NOMO-1 treated with DMSO at 0.1 percent for 48 hours (cell line): ENCODE data around the gene AIMP1.

Experiments used
- DNase-seq: peaks from one replicate; lab custom pipeline; 2025; ENCODE audit not compliant: unreplicated experiment; lab: John Stamatoyannopoulos, UW

AIMP1 gene

DNA sequence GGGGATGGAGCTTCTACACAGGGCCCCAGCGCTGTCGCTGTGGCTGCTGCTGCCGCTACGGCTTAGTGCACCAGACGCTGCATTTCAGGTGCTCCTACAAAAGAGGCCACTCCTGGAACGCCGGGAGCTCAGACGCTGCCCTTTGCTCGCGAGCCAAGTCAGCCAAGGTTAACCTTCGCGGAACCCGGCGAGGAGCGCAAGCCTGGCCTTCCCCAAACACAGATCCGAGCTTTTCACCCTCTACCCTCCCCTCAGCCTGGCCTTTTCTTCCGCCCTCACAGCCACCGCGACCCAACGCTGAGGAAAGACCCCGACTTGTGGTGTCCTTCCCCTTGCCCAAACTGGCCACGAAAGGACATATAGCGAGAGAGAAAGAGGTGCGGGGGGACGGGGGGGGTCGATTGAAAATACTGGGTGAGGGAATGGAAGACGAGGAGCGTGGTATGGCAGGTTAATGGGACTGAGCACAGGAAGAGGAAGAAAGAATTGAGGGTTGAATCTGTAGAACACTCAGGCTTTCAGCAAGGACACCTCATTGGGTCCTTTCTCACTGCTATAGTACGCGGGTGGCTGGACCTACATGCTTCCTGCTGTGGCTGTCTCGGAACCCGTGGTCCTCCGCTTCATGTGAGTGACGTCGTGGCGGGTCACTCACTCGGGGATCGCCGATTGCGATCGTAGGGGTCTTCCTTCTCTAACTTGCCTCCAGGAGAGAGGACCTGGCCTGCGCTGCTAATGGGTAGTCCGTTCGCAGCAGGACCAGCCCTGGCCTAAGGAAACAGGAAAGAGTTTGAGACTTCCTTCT is at the start of gene AIMP1, which contains the start of gene TBCK:
Gene AIMP1, plus strand, starts transcription at position 583 of the 805 bp plus-strand sequence. CDS start 8,460 bp downstream, outside the sequence.
Gene TBCK, minus strand, starts transcription at position 242 of the 805 bp plus-strand sequence. CDS start 7,249 bp downstream, outside the sequence.
- peak; percentile 88 for DNase-seq

DNA sequence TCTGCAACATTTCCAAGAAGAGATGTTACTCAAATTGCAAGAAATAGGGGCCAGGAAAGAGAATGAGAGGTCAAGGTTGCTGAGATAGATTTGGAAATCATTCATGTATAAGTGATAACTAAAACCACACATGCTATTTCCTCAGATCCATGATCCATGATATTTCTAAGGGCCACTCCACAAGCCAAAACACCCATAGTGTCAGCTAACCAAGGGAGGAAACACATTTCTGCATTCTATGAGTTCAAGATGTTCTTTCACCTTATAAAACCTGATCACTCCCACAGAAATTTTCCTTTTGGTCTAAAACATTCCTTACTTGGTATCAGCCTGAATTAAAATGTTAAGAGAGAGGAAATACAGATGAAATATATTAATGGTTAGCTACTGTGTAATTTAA is 47.6 kb upstream of the AIMP1 start:
- no peak for DNase-seq

DNA sequence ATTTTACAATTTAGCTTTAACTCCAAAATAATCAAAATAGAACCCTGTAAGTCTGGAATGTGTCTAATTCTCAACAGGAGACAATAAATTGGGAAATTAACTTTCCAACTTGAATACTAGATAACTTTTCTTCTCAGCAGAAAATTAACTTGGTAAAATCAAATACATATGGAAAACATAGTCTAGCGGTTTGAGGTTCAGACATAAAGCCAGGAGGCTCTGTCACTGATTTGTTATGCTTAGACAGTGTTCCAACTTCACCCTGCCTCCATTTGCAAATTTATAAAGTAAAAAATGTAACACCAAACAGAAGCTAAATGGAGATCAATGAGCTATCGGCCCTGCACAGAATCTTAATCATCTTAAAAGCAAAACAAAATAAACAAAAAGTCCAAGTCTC is 46.6 kb upstream of the AIMP1 start:
- no peak for DNase-seq

DNA sequence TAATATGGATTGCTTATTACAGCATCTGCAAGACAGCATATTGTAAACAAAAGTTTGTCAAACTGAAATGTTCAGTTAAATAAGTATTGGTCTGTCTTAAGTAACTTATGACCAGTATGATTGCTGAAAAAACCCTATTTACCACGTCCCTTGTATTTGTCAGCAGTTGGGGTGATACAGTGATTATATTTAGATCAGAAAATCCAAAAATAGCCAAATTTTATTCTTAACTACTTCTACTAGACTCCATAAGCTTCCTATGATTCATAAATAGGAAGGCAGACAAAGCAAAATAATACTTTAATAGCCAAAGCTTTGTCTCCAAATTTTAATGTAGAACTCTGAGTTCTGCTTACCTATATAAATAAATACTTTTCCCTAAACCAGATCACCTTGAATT is 45.6 kb upstream of the AIMP1 start:
- no peak for DNase-seq

DNA sequence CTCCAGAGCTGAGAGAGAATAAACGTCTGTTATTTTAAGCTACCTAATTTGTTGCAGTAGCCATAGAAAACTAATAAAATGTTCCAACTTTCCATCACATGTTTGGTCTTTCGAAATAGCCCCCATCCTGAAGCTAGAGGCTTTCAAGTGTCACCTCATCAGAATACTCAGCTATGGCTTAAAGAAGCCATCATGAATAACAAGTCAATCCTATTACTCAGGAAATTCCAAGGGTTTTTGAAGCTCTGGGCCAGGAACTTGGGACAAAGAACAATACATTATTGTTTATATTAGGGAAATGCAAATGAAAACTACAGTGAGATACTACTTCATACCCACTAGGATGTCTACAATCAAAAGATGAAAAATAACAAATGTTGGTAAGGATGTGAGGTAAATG is 42.5 kb upstream of the AIMP1 start:
- no peak for DNase-seq

DNA sequence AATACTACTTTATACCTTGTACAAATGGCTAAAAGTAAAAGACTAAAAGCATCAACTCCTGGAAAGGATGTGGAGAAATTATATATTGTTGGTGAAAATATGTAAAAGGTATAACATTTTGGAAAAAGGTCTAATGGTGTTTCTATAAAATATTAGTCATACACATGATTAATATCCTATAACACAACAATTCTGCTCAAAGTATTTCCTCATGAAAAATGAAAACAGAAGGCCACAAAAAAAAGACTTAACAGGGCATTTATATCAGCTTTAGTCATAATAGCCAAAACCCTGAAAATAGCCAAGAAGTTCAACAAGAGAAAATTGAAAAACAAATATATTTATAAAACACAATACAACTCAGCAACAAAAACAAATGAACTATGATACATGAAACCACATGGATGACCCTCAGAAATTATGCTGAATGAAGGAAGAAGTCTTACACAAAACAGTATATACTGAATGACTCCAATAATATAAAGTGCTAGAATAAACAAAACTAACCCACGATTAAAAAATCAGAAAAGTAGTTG is 39.1 kb upstream of the AIMP1 start:
- DNase-seq: no peak

DNA sequence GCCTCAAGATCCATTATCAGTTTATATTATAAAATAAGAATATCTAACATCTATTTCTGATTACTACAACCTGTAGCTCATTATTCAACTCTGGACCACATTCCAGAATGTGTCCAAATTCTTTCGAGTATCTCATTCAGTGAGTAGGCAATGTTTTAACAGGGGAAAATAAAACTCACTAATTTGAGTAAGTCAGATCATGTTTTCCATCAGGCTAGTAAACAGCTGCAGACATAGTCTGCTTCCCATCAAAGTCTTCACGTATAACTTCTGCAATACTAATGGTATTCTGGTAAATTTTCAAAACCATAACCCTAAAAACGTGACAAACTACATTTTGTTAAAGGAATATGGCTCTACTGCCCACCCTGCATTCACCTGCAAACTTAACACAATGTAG is 32.1 kb upstream of the AIMP1 start:
- DNase-seq: no peak

DNA sequence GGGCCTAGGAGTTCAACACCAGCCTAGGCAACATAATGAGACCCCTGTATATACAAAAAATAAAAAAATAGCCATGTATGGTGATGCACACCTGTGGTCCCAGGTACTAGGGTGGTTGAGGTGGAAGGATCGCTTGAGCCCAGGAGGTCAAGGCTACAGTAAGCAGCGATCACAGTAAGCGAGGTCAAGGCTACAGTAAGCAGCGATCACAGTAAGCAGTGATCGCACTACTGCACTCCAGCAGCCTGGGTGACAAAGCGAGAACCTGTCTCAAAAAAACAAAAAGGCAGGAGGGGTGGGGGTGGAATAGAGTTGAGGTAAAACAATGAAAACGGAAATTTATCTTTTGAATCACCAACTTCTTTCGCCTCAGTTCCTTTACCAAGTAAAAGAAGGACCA is 29.7 kb upstream of the AIMP1 start:
- no peak for DNase-seq

DNA sequence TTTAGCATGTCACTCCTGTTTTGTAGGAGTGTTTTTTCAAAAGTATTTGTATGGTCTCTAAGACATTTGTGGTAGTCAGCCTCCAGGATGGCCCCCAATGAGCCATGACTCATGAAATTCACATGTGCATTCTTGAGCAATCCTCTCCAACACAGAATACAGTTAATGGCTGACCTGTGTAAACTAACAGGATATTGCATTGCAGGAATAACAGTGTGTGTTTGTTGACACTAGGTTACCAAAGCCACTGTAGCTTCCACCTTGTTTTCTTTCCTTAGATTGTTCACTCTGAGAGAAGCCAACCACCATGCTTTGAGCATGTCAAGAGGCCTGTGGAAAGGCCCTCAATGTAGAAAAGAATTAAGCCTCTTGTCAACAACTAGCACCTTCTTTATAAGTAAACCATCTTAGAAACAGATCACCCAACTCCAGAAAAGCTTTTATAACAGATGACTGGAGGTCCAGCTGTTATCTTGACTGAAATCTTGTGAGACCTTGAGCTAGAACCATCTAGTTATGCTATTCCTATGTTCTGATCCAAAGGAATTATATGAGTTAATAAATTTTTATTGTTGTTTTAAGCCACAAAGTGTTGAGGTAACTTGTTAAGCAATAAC is 28.9 kb upstream of the AIMP1 start:
- peak; percentile 36 for DNase-seq

DNA sequence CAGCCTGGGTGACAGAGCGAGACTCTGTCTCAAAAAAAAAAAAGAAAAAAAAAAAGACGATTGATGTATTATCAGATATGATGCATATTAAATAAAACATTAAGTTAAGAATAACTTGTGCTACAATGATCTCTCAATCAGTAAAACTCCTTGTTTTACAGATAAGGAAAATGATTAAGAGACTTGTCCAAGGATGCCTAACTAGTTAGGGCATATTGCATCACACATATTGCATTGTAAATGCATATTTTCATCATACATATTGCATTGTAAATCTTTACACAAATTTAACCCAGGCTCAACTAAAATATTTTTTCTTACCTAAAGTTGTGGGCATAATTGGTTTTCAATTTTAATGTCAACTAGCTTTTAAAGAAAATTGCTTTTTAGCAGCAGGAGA is 26.6 kb upstream of the AIMP1 start:
- no peak for DNase-seq

DNA sequence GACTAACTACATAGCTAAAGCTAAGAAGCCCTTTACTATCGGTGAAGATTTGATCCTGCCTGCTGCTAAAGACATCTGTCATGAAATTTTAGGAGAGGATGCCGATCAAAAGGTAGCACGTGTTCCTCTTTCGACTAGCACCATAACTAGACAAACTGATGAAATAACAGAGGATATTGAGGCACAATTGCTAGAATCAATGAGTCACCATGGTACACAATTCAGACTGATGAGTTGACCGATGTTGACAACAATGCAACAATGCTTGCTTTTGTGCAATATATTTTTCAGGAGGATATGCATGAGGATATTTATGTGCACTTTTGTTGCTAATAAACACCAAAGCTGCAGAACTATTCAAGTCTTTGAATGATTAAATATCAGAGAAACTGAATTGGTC is 24.7 kb upstream of the AIMP1 start:
- DNase-seq: no peak

DNA sequence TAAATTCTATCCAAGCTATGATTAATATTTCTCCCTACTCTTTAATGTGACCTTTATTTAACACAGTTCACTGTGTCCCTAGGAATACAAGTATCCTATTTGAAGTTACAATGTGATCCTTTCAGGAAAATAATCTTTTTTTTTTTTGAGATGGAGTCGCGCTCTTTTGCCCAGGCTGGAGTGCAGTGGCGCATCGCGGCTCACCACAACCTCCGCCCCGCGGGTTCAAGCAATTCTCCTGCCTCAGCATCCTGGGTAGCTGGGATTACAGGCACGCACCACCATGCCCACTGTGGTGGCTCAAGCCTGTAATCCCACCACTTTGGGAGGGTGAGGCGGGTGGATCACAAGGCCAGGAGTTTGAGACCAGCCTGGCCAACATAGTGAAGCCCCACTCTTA is 22.3 kb upstream of the AIMP1 start:
- DNase-seq: no peak

DNA sequence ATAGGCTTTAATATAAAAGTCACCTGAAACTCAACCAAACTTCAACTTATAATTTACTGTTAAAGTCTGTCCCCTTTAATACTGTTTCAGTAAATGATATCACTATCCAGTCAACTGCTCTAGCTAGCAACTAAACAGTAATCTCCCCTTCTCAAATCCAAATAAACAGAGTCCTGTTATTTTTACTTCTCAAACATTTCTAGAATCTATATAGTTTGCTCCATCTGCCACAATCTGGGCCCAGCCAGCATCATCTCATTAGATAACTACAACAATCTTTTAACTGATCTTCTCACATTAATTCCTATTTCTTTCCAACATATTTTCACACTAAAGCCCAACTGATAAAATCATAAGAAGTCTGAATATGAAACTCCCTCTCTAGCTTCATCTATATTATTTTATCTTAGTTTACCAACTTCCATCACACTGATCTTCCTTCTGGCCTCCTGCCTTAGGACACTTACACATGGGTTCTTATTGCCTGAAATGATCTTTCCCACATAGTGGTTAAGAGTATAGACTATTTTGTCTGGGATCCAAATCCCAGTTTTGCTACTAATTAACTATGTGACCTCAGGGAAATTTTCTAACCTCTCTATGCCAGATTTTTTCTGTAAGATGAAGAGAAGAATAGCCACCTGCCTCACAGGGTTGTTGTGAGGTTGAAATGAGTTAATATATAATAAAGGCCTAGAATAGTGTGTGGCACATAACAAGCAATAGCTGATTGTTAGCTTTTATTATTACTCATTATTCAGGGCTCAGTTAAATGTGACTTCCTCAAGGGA is 18.9 kb upstream of the AIMP1 start:
- no peak for DNase-seq

DNA sequence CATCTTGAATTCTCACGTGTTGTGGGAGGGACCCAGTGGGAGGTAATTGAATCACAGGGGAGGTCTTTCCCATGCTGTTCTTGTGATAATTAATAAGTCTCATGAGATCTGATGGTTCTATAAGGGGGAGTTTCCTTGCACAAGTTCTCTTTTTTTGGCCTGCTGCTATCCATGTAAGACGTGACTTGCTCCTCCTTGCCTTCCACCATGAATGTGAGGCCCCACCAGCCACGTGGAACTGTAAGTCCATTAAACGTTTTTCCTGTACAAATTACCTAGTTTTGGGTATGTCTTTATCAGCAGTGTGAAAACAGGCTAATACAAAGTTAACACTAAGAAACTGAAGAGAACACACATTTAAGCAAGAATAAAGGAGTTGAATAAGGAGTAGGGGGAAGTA is 16.4 kb upstream of the AIMP1 start:
- DNase-seq: no peak

DNA sequence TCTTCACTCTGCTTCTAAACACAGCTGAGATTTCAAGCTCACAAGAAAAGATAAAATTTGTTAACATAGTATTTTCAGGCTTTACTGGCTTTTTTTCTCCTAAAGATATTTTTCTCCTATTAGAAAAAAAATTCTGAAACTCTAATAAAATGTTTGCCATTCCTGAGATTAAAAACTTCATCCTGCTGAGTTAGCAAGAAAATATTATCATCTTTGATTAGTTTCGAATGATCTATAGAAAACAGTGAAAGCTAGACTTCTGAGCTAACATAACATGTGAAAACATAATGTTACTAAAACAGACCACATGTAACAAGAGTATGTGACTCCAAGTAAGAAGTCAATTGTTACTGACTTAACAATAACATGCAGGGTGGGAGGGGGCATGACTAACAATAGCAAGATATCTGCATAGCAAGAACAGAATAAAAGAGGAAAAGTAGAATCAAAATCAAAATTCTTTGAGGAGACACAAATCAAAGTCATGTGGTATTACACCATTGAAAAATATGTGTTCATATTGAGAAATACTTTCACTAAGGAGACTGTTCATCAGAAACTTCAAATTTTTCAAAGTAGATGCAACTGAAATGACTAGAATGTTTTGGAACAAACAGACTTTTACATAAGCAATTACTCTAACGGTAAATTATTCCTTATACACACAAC is 14.8 kb upstream of the AIMP1 start:
- no peak for DNase-seq

DNA sequence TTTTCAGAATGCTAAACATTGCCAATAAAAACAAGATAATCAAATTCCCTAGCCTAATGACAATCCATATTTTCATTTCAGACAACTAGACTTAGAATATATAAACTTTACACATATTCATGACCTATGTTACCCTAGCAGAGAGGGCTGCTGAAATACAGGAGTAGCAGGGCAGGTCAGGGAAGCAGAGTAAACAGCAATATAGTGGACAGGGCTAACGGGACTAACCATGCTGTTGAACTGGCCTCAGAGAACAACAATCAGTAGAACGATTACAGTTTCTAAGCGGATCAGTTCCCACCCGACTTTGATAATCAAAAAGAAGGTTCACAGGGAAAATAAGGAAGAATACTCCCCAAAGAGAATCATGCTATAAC is 14.3 kb upstream of the AIMP1 start:
- DNase-seq: no peak

DNA sequence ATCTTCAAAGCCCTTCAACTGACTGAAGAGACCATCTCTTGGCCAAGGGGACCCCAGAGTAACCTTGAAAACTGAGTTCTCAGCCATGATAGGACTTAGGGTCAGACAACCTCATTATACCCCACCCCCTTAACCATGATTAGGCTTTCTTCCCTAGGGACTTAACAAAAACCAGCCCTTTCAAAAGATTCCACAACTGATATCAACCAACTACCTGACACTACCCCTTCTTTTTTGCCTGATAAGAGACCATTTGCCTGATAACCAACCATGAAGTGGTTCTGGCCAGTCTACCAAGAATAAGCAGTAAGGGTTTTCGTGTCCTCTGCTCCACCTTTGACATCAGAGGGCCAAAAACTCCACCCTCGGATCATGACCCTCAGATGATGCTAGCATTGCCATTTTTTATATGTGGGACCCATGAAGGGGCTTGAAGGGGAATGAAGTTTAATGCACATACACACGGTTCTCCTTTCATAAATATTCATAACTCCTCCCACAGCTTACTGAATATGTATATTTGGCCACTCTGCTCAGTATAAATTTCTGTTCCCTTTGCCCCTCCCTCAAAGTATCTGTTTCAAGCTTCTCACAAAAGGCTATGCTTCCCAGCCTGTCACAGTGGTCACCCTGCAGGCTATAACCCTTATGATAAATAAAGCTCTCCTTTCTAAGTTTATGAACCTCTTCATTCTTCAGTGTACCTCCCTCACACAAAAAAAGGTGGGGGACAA is 12.6 kb upstream of the AIMP1 start:
- no peak for DNase-seq

DNA sequence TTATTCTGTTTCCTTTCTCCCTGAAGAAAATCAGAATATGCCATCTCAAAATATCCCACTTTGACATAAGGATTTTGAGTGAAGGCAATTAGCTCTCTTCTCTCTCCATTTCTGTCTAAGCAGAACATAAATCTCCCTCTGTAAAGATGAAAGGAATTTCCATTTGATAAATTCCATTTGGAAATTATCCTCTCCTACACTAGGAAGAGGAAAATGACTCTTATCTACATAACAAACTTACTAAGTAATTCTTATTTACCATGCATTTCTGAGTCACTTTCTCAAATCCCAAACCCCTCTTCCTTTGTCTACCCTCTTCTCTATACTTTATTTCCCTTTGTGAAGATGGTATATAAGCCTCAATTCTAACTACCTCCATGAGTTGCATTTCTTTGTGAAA is 11.7 kb upstream of the AIMP1 start:
- no peak for DNase-seq

DNA sequence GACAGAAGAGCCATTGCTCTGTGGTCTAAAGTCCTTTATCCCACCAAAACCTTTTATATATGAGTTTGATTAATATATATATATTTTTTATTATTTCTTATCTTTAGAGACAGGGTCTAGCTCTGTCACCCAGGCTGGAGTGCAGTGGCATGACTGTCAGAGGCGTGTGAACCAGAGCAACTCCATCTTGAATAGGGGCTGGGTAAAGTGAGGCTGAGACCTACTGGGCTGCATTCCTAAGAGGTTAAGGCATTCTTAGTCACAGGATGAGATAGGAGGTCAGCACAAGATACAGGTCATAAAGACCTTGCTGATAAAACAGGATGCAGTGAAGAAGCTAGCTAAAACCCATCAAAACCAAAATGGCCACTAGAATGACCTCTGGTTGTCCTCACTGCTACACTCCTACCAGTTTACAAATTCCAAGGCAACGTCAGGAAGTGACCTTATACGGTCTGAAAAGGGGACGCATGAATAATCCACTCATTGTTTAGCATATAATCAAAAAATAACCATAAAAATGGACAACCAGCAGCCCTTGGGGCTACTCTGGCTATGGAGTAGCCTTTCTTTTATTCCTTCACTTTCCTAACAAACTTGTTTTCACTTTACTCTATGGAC is 10.8 kb upstream of the AIMP1 start:
- DNase-seq: no peak

DNA sequence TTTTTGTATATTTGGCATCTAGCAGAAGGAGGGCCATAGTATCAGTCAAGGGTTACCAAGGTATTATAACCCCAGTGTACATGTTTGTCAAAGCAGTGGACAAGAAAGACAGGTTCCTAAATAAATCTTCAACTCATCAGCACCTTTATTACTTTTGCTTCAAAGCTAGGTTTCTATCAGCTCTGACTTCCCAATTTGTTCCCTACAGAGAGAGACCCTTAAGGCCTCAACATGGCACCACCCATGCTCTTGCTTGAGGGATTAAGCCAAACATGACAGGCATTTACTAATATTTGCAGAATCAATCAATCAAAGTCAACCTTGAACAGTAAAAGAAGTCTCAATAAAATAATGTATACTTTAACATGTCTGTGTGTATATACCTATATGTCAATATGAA is 9.8 kb upstream of the AIMP1 start:
- no peak for DNase-seq
